Erythroblast (primary cell): ENCODE results near the gene CD244.

ENCODE experiments used
- GATA1 ChIP-seq: IDR thresholded peaks from 2 replicates; pipeline ENCODE4 v1.6.1; 2011; ENCODE audit warnings: low read depth, mild to moderate bottlenecking, control low read depth, low read length, moderate library complexity
- POLR2A ChIP-seq: IDR thresholded peaks from 2 replicates; pipeline ENCODE4 v1.6.1; 2011; ENCODE audit warnings: mild to moderate bottlenecking, low read length

DNA sequence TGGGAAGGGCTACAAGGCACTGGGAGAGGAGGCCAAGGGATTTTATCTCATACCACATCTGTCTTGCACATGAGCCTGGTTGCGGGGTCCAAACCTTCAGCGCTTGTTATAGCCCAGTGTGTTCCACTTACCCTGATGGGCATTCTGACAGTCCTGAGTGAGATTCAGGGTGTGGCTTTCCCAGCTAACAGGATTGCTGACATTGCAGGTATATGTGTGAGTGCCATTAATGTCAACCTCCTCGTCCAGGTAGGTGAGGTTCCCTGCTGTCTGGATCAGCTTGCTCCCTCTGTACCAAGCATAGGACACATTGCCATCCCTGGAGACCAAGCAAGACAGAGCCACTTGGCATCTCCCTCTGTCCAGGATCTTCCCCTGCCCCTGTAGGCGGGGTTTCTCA lies 21.6 kb downstream of the CD244 start:
- no peak for TF ChIP-seq POLR2A
- TF ChIP-seq GATA1, result no peak
